ENCODE measurements around the gene CGNL1.

CGNL1 gene
- 0 reads per million in 3 donors for total RNA-seq

GRCh38 chr15:57375827-57376695 is at the start of gene CGNL1:
Gene CGNL1, plus strand, starts transcription at chr15:57376505. Its CDS starts 61,495 bp downstream, at chr15:57438000.
- DNase-seq, result no peak
- no peak within 1 kb of the TSS for H3K4me3 ChIP-seq (ENCODE audit: insufficient read depth, low read depth, low read length, poor library complexity, severe bottlenecking)

GRCh38 chr15:57327985-57328471 is 48.3 kb upstream of the CGNL1 start:
- no peaks in the 10 kb centered on the region for H3K36me3 ChIP-seq (ENCODE audit: control insufficient read depth, insufficient read depth, low read length)
- no peaks in the 10 kb centered on the region for H3K27me3 ChIP-seq (replicated peaks; ENCODE audit: control insufficient read depth, insufficient read depth, low read length, poor library complexity, severe bottlenecking)
- H3K4me1 ChIP-seq (ENCODE audit: control insufficient read depth, insufficient read depth, low read length, poor library complexity, severe bottlenecking), result no peaks in the 10 kb centered on the region
- no peak overlapping the region for H3K4me3 ChIP-seq (ENCODE audit: insufficient read depth, low read depth, low read length, poor library complexity, severe bottlenecking)
- H3K27ac ChIP-seq (ENCODE audit: insufficient read depth, low read length, poor library complexity, severe bottlenecking), result no peak overlapping the region
- no peaks in the 10 kb centered on the region for H3K9me3 ChIP-seq (ENCODE audit: control insufficient read depth, low read length)
- DNase-seq, result no peak

More at GRCh38 chr15:57375827-57376695, at the start of gene CGNL1:
- H3K4me1 ChIP-seq (ENCODE audit: control insufficient read depth, insufficient read depth, low read length, poor library complexity, severe bottlenecking), result no peaks in the 10 kb centered on the region
- no peaks in the 10 kb centered on the region for H3K9me3 ChIP-seq (ENCODE audit: control insufficient read depth, low read length)
- H3K36me3 ChIP-seq (ENCODE audit: control insufficient read depth, insufficient read depth, low read length), result no peaks in the 10 kb centered on the region
- no peak within 1 kb of the TSS for H3K27ac ChIP-seq (ENCODE audit: insufficient read depth, low read length, poor library complexity, severe bottlenecking)
- H3K27me3 ChIP-seq (replicated peaks; ENCODE audit: control insufficient read depth, insufficient read depth, low read length, poor library complexity, severe bottlenecking), result no peaks in the 10 kb centered on the region

GRCh38 chr15:57328479-57328878 is 47.8 kb upstream of the CGNL1 start:
- H3K4me1 ChIP-seq (ENCODE audit: control insufficient read depth, insufficient read depth, low read length, poor library complexity, severe bottlenecking), result no peaks in the 10 kb centered on the region
- no peaks in the 10 kb centered on the region for H3K27me3 ChIP-seq (replicated peaks; ENCODE audit: control insufficient read depth, insufficient read depth, low read length, poor library complexity, severe bottlenecking)
- no peaks in the 10 kb centered on the region for H3K36me3 ChIP-seq (ENCODE audit: control insufficient read depth, insufficient read depth, low read length)
- no peak overlapping the region for H3K4me3 ChIP-seq (ENCODE audit: insufficient read depth, low read depth, low read length, poor library complexity, severe bottlenecking)
- H3K9me3 ChIP-seq (ENCODE audit: control insufficient read depth, low read length), result no peaks in the 10 kb centered on the region
- no peak for DNase-seq
- no peak overlapping the region for H3K27ac ChIP-seq (ENCODE audit: insufficient read depth, low read length, poor library complexity, severe bottlenecking)

GRCh38 chr15:57328897-57329296 is 47.4 kb upstream of the CGNL1 start:
- Histone ChIP-seq H3K27me3 (replicated peaks; ENCODE audit: control insufficient read depth, insufficient read depth, low read length, poor library complexity, severe bottlenecking) (no peaks in the 10 kb centered on the region), H3K36me3 (ENCODE audit: control insufficient read depth, insufficient read depth, low read length) (no peaks in the 10 kb centered on the region), H3K27ac (ENCODE audit: insufficient read depth, low read length, poor library complexity, severe bottlenecking) (no peak overlapping the region), H3K9me3 (ENCODE audit: control insufficient read depth, low read length) (no peaks in the 10 kb centered on the region), H3K4me1 (ENCODE audit: control insufficient read depth, insufficient read depth, low read length, poor library complexity, severe bottlenecking) (no peaks in the 10 kb centered on the region), H3K4me3 (ENCODE audit: insufficient read depth, low read depth, low read length, poor library complexity, severe bottlenecking) (no peak overlapping the region)
- no peak for DNase-seq

- no peaks in the 10 kb centered on the region for H3K4me1 ChIP-seq (ENCODE audit: control insufficient read depth, insufficient read depth, low read length, poor library complexity, severe bottlenecking)
- no peaks in the 10 kb centered on the region for H3K36me3 ChIP-seq (ENCODE audit: control insufficient read depth, insufficient read depth, low read length)
- H3K27me3 ChIP-seq (replicated peaks; ENCODE audit: control insufficient read depth, insufficient read depth, low read length, poor library complexity, severe bottlenecking), result no peaks in the 10 kb centered on the region
- no peaks in the 10 kb centered on the region for H3K9me3 ChIP-seq (ENCODE audit: control insufficient read depth, low read length)
- no peak overlapping the region for H3K27ac ChIP-seq (ENCODE audit: insufficient read depth, low read length, poor library complexity, severe bottlenecking)
- H3K4me3 ChIP-seq (ENCODE audit: insufficient read depth, low read depth, low read length, poor library complexity, severe bottlenecking), result no peak overlapping the region
- no peak for DNase-seq
These were observed 46.5 kb upstream of the CGNL1 start for GRCh38 chr15:57329582-57330367.

- no peak for DNase-seq
- Histone ChIP-seq H3K9me3 (ENCODE audit: control insufficient read depth, low read length) (no peaks in the 10 kb centered on the region), H3K27me3 (replicated peaks; ENCODE audit: control insufficient read depth, insufficient read depth, low read length, poor library complexity, severe bottlenecking) (no peaks in the 10 kb centered on the region), H3K36me3 (ENCODE audit: control insufficient read depth, insufficient read depth, low read length) (no peaks in the 10 kb centered on the region), H3K4me1 (ENCODE audit: control insufficient read depth, insufficient read depth, low read length, poor library complexity, severe bottlenecking) (no peaks in the 10 kb centered on the region), H3K4me3 (ENCODE audit: insufficient read depth, low read depth, low read length, poor library complexity, severe bottlenecking) (no peak overlapping the region), H3K27ac (ENCODE audit: insufficient read depth, low read length, poor library complexity, severe bottlenecking) (no peak overlapping the region)
These were observed 45.5 kb upstream of the CGNL1 start for GRCh38 chr15:57330619-57331340.

- no peak overlapping the region for H3K4me3 ChIP-seq (ENCODE audit: insufficient read depth, low read depth, low read length, poor library complexity, severe bottlenecking)
- no peaks in the 10 kb centered on the region for H3K9me3 ChIP-seq (ENCODE audit: control insufficient read depth, low read length)
- H3K27me3 ChIP-seq (replicated peaks; ENCODE audit: control insufficient read depth, insufficient read depth, low read length, poor library complexity, severe bottlenecking), result no peaks in the 10 kb centered on the region
- no peaks in the 10 kb centered on the region for H3K36me3 ChIP-seq (ENCODE audit: control insufficient read depth, insufficient read depth, low read length)
- H3K4me1 ChIP-seq (ENCODE audit: control insufficient read depth, insufficient read depth, low read length, poor library complexity, severe bottlenecking), result no peaks in the 10 kb centered on the region
- H3K27ac ChIP-seq (ENCODE audit: insufficient read depth, low read length, poor library complexity, severe bottlenecking), result no peak overlapping the region
- no peak for DNase-seq
These were observed 44.0 kb upstream of the CGNL1 start for GRCh38 chr15:57332326-57332725.

GRCh38 chr15:57333487-57333886 is 42.8 kb upstream of the CGNL1 start:
- Histone ChIP-seq H3K4me1 (ENCODE audit: control insufficient read depth, insufficient read depth, low read length, poor library complexity, severe bottlenecking) (no peaks in the 10 kb centered on the region), H3K36me3 (ENCODE audit: control insufficient read depth, insufficient read depth, low read length) (no peaks in the 10 kb centered on the region), H3K27ac (ENCODE audit: insufficient read depth, low read length, poor library complexity, severe bottlenecking) (no peak overlapping the region), H3K4me3 (ENCODE audit: insufficient read depth, low read depth, low read length, poor library complexity, severe bottlenecking) (no peak overlapping the region), H3K27me3 (replicated peaks; ENCODE audit: control insufficient read depth, insufficient read depth, low read length, poor library complexity, severe bottlenecking) (no peaks in the 10 kb centered on the region), H3K9me3 (ENCODE audit: control insufficient read depth, low read length) (no peaks in the 10 kb centered on the region)
- DNase-seq, result no peak

- Histone ChIP-seq H3K27ac (ENCODE audit: insufficient read depth, low read length, poor library complexity, severe bottlenecking) (no peak overlapping the region), H3K27me3 (replicated peaks; ENCODE audit: control insufficient read depth, insufficient read depth, low read length, poor library complexity, severe bottlenecking) (no peaks in the 10 kb centered on the region)
These were observed 42.0 kb upstream of the CGNL1 start for GRCh38 chr15:57334257-57334656.

More at GRCh38 chr15:57334257-57334656, 42.0 kb upstream of the CGNL1 start:
- DNase-seq, result no peak
- H3K4me1 ChIP-seq (ENCODE audit: control insufficient read depth, insufficient read depth, low read length, poor library complexity, severe bottlenecking), result no peaks in the 10 kb centered on the region
- H3K4me3 ChIP-seq (ENCODE audit: insufficient read depth, low read depth, low read length, poor library complexity, severe bottlenecking), result no peak overlapping the region
- H3K9me3 ChIP-seq (ENCODE audit: control insufficient read depth, low read length), result no peaks in the 10 kb centered on the region
- H3K36me3 ChIP-seq (ENCODE audit: control insufficient read depth, insufficient read depth, low read length), result no peaks in the 10 kb centered on the region

Data from effector memory CD4-positive, alpha-beta T cell (primary cell).